WTC11 (cell line): Measurements from ENCODE around the gene CNTNAP5.

Experiments
- CREM ChIP-seq: sonication (generic); formaldehyde crosslinking; IDR thresholded peaks from 2 replicates; pipeline ENCODE4 v1.8.1; 2022; ENCODE audit warnings: mild to moderate bottlenecking, missing genetic modification reagents, moderate library complexity
- ESRRA ChIP-seq: sonication (generic); formaldehyde crosslinking; IDR thresholded peaks from 2 replicates; pipeline ENCODE4 v1.8.1; 2022; ENCODE audit warnings: mild to moderate bottlenecking, missing genetic modification reagents, borderline replicate concordance
- ETV6 ChIP-seq: sonication (generic); formaldehyde crosslinking; IDR thresholded peaks from 2 replicates; pipeline ENCODE4 v1.8.1; 2022; ENCODE audit warnings: mild to moderate bottlenecking, missing genetic modification reagents
- GRHL2 ChIP-seq: fragments of 250-450 bp; sonication (Bioruptor Pico); IDR thresholded peaks from 2 replicates; pipeline ENCODE4 v1.8.0; 2022; ENCODE audit warnings: mild to moderate bottlenecking, moderate library complexity; ENCODE audit not compliant: insufficient replicate concordance, severe bottlenecking
- MXD4 ChIP-seq: fragments of 250-450 bp; sonication (Bioruptor Pico); IDR thresholded peaks from 2 replicates; pipeline ENCODE4 v1.8.0; 2021; ENCODE audit warnings: mild to moderate bottlenecking, moderate library complexity, borderline replicate concordance
- NR3C1 ChIP-seq: sonication (generic); formaldehyde crosslinking; conservative IDR thresholded peaks from 2 replicates; pipeline ENCODE4 v1.8.1; 2023; ENCODE audit warnings: low read depth, mild to moderate bottlenecking, missing genetic modification reagents
- RELA ChIP-seq: sonication (generic); formaldehyde crosslinking; IDR thresholded peaks from 2 replicates; pipeline ENCODE4 v1.8.1; 2022; ENCODE audit warnings: missing genetic modification reagents, mild to moderate bottlenecking, borderline replicate concordance
- TP53 ChIP-seq: sonication (generic); formaldehyde crosslinking; IDR thresholded peaks from 2 replicates; pipeline ENCODE4 v1.8.1; 2023; ENCODE audit warnings: mild to moderate bottlenecking, missing genetic modification reagents
- TF ChIP-seq, protein P1 (sequence below): fragments of 200-600 bp; IDR thresholded peaks from 2 replicates; pipeline ENCODE4 v1.8.0; 2022; ENCODE audit warnings: antibody characterized with exemption
- TF ChIP-seq, protein P2 (sequence below): sonication (generic); formaldehyde crosslinking; IDR thresholded peaks from 2 replicates; pipeline ENCODE4 v1.8.1; 2023; ENCODE audit warnings: mild to moderate bottlenecking, missing genetic modification reagents
- TF ChIP-seq, protein P3 (sequence below): sonication (generic); formaldehyde crosslinking; IDR thresholded peaks from 2 replicates; pipeline ENCODE4 v1.8.1; 2023; ENCODE audit warnings: mild to moderate bottlenecking, missing genetic modification reagents, moderate library complexity
- TF ChIP-seq, protein P4 (sequence below): sonication (generic); formaldehyde crosslinking; IDR thresholded peaks from 2 replicates; pipeline ENCODE4 v1.8.1; 2022; ENCODE audit warnings: missing genetic modification reagents, borderline replicate concordance
- TF ChIP-seq, protein P5 (sequence below): fragments of 250-450 bp; sonication (Bioruptor Pico); IDR thresholded peaks from 2 replicates; pipeline ENCODE4 v1.9.0; 2021; ENCODE audit warnings: mild to moderate bottlenecking
- TF ChIP-seq, protein P6 (sequence below): sonication (generic); formaldehyde crosslinking; IDR thresholded peaks from 2 replicates; pipeline ENCODE4 v1.8.0; 2022; ENCODE audit warnings: mild to moderate bottlenecking, missing genetic modification reagents

DNA sequence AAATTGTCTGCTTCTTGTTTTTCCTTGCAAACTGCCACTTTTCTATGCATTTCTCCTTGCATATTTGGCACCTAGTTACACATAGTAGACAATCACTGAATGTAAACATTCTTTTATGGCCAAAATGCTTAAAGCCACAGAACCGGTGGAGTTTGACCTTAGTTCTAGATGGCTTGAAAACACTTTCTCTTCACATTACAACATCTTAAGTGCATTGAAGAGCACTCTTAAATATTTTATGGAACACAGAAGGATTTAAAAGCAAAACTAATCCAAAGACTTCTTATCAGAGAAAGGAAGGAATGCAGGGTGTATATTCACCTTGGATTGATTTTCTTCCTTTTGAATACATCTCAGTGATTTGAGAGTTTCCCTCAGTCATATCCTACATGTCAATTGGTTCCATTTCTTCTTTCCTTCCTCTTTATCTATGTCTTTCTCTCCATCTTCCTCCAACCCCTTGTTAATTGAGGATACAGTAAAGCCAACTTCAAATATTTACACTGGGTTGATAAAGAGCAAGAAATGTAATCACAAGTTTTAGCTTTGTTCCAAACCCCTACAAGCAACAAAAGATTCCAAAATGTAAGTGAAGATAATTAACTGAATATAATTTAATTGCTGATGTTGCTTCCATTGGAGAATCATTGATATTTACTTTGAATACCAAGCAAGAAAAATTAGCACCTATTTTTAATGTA, 548.0 kb downstream of the CNTNAP5 start:
- TF ChIP-seq, protein P1, sequence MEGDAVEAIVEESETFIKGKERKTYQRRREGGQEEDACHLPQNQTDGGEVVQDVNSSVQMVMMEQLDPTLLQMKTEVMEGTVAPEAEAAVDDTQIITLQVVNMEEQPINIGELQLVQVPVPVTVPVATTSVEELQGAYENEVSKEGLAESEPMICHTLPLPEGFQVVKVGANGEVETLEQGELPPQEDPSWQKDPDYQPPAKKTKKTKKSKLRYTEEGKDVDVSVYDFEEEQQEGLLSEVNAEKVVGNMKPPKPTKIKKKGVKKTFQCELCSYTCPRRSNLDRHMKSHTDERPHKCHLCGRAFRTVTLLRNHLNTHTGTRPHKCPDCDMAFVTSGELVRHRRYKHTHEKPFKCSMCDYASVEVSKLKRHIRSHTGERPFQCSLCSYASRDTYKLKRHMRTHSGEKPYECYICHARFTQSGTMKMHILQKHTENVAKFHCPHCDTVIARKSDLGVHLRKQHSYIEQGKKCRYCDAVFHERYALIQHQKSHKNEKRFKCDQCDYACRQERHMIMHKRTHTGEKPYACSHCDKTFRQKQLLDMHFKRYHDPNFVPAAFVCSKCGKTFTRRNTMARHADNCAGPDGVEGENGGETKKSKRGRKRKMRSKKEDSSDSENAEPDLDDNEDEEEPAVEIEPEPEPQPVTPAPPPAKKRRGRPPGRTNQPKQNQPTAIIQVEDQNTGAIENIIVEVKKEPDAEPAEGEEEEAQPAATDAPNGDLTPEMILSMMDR = no peak
- TF ChIP-seq ETV6 (CRISPR knock-in tag) (no peak), NR3C1 (CRISPR knock-in tag) (no peak), MXD4 (CRISPR knock-in tag) (no peak), GRHL2 (CRISPR knock-in tag) (no peak), TP53 (CRISPR knock-in tag) (no peak), RELA (CRISPR knock-in tag) (no peak), ESRRA (CRISPR knock-in tag) (no peak), CREM (CRISPR knock-in tag) (no peak)
- TF ChIP-seq, protein P2, sequence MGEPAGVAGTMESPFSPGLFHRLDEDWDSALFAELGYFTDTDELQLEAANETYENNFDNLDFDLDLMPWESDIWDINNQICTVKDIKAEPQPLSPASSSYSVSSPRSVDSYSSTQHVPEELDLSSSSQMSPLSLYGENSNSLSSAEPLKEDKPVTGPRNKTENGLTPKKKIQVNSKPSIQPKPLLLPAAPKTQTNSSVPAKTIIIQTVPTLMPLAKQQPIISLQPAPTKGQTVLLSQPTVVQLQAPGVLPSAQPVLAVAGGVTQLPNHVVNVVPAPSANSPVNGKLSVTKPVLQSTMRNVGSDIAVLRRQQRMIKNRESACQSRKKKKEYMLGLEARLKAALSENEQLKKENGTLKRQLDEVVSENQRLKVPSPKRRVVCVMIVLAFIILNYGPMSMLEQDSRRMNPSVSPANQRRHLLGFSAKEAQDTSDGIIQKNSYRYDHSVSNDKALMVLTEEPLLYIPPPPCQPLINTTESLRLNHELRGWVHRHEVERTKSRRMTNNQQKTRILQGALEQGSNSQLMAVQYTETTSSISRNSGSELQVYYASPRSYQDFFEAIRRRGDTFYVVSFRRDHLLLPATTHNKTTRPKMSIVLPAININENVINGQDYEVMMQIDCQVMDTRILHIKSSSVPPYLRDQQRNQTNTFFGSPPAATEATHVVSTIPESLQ (CRISPR knock-in tag) = no peak
- TF ChIP-seq, protein P3, sequence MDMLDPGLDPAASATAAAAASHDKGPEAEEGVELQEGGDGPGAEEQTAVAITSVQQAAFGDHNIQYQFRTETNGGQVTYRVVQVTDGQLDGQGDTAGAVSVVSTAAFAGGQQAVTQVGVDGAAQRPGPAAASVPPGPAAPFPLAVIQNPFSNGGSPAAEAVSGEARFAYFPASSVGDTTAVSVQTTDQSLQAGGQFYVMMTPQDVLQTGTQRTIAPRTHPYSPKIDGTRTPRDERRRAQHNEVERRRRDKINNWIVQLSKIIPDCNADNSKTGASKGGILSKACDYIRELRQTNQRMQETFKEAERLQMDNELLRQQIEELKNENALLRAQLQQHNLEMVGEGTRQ (CRISPR knock-in tag) = no peak
- TF ChIP-seq, protein P4, sequence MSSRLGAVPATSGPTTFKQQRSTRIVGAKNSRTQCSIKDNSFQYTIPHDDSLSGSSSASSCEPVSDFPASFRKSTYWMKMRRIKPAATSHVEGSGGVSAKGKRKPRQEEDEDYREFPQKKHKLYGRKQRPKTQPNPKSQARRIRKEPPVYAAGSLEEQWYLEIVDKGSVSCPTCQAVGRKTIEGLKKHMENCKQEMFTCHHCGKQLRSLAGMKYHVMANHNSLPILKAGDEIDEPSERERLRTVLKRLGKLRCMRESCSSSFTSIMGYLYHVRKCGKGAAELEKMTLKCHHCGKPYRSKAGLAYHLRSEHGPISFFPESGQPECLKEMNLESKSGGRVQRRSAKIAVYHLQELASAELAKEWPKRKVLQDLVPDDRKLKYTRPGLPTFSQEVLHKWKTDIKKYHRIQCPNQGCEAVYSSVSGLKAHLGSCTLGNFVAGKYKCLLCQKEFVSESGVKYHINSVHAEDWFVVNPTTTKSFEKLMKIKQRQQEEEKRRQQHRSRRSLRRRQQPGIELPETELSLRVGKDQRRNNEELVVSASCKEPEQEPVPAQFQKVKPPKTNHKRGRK (CRISPR knock-in tag) = no peak
- TF ChIP-seq, protein P5, sequence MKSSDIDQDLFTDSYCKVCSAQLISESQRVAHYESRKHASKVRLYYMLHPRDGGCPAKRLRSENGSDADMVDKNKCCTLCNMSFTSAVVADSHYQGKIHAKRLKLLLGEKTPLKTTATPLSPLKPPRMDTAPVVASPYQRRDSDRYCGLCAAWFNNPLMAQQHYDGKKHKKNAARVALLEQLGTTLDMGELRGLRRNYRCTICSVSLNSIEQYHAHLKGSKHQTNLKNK = no peak
- TF ChIP-seq, protein P6, sequence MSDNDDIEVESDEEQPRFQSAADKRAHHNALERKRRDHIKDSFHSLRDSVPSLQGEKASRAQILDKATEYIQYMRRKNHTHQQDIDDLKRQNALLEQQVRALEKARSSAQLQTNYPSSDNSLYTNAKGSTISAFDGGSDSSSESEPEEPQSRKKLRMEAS (CRISPR knock-in tag) = no peak
